GM12875 (cell line): ENCODE results near the gene IP6K2.

ENCODE experiments used
- H3K4me3 ChIP-seq: one replicate; pipeline ENCODE4 v1.5.1; 2011; ENCODE audit warnings: low read depth, low read length, control low read depth
- TF ChIP-seq, protein P1 (sequence below): IDR thresholded peaks from 2 replicates; pipeline ENCODE4 v1.5.1; 2011; ENCODE audit warnings: low read depth, mild to moderate bottlenecking, control low read depth, inconsistent platforms, low read length, moderate library complexity, borderline replicate concordance; ENCODE audit not compliant: insufficient read depth

IP6K2 gene

DNA sequence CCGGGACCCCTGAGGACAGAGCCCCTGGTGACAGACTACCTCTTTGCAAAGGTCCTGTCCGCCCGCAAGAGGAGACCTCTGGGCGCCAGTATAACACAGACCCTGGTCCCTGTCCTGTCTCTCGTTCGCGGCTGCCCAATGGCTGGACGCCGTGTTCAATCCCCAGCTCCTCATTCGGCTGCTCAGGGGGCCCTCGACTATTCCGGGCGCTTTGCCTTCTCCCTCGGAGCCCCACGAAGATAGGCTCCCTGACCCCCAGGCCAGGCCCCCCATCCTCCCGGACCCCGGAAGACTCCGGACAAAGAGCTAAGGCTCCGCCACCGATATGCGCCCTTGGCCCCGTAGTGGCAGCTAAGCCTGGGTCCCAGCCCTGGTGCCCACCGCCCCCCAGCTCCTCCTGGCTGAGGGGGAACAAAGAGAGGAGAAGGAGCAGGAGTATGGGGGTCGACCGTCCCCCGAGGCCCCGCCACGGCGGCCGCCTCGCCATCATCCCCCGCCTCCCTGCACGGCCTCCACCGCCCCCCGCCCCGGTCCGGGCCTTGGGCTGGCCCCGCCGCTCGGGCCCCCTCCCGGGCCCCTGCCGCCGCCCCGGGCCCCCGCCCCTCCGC, 54.8 kb downstream of the IP6K2 start:
- TF ChIP-seq, protein P1, sequence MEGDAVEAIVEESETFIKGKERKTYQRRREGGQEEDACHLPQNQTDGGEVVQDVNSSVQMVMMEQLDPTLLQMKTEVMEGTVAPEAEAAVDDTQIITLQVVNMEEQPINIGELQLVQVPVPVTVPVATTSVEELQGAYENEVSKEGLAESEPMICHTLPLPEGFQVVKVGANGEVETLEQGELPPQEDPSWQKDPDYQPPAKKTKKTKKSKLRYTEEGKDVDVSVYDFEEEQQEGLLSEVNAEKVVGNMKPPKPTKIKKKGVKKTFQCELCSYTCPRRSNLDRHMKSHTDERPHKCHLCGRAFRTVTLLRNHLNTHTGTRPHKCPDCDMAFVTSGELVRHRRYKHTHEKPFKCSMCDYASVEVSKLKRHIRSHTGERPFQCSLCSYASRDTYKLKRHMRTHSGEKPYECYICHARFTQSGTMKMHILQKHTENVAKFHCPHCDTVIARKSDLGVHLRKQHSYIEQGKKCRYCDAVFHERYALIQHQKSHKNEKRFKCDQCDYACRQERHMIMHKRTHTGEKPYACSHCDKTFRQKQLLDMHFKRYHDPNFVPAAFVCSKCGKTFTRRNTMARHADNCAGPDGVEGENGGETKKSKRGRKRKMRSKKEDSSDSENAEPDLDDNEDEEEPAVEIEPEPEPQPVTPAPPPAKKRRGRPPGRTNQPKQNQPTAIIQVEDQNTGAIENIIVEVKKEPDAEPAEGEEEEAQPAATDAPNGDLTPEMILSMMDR: no peak
- H3K4me3 ChIP-seq: no peak overlapping the region

DNA sequence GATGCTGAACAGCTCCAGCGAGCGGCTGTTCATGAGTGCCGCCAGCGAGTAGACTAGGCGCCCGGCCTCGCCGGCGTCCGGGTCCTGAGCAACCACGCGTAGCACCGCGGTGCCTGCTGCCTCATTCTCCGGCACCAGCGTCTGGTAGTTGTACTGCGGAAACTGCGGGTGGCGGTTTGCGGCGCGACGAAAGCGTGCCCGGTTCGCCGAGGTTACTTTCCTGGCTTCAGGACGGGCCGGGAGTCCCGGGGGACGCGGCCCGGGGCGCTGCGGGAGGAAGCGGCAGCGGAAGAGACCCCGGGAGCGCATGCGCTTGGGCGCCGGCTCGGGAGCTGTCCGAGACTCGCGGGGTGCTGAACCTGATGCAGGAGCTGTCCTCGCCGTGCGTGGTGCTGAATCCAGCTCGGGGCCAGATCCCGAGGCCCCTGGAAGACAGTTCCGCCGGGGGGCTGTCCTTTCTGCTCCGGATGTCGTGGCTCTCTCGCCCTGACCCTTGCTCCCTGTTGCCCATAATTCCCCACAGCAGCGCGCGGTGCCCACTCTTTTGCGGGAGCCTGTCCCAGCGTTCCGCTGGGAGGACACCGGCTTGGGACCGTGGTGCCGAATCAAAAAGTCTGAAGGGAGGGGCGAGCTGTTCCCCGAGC, 55.4 kb downstream of the IP6K2 start:
- TF ChIP-seq, protein P1: no peak
- peak overlapping the region; percentile 42 for H3K4me3 ChIP-seq

DNA sequence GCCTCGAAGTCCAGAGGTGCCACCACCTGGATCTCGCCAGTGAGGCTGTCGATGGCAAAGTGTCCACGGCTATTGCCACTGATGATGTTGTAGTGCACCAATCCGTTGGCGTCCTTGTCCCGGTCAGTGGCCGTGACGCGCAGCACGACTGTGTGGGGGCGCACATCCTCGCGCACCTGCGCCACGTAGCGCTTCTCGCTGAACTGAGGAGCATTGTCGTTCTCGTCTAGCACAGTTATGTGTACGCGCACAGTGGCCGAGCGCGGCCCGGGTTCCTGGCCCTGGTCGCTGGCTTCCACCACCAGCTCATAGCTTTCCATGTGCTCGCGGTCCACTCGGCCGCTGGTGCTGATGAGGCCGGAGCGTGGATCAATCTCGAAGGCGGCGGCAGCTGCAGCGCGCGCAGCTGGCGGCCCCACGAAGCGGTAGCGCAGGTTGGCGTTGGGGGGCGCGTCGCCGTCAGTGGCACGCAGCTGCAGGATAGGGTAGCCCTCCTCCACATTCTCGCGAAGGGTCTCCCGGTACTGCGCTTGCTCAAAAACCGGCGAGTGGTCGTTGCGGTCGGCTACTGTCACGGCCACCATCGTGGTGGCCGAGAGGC, 56.1 kb downstream of the IP6K2 start:
- no peak overlapping the region for H3K4me3 ChIP-seq
- TF ChIP-seq, protein P1: no peak

DNA sequence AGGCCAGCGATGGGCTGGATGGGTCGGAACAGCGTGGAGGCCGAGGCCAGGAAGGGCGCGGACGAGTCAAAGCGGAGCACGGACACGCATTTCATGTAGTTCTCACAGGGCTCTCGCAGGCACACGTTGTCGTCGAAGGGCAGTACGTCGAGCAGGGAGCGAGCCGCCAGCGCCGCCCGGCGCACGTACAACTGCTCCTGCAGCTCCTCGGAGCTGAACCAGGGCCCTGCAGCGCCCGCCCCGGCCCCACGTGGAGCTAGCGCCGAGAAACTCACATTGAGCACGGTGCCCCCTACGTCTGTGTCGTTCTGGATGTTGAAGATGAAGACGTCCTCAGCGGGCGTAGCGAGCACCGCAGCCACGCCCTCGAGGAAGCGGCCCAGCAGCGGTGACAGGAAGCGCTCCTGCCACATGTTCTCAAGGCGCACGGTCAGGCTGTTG, 60.2 kb downstream of the IP6K2 start:
- peak overlapping the region; percentile 58 for H3K4me3 ChIP-seq
- TF ChIP-seq, protein P1: no peak

- H3K4me3 ChIP-seq: peak overlapping the region; percentile 58
- TF ChIP-seq, protein P1: peak; percentile 87
Observed at GRCh38 chr3:48656061-48656840, 60.8 kb downstream of the IP6K2 start.

GRCh38 chr3:48655606-48656005, 61.4 kb downstream of the IP6K2 start:
- H3K4me3 ChIP-seq: no peak overlapping the region
- TF ChIP-seq, protein P1: no peak
